CD4-positive, alpha-beta T cell (primary cell): ENCODE data around the gene ALOX15B. TPM values are rescaled to one million over a fixed set of nuclear protein-coding genes. Genes with fewer than 3 reads are reported as not detected.

Source experiments
- ATAC-seq: fragments of 200-7000 bp; cut with Tn5 transposase; one replicate; pipeline ENCODE4 v1.10.0; 2022; ENCODE audit warnings: mild to moderate bottlenecking; ENCODE audit not compliant: poor library complexity
- CTCF ChIA-PET: fragments of 350-600 bp; sonication (Branson Sonifier 250); formaldehyde crosslinking; loops from one replicate; lab custom pipeline; 2021; ENCODE audit warnings: antibody characterized with exemption, inconsistent platforms; lab: Charles Lee
- POLR2A ChIA-PET: fragments of 350-600 bp; sonication (Branson Sonifier 250); formaldehyde crosslinking; loops from one replicate; lab custom pipeline; 2021; ENCODE audit warnings: antibody characterized with exemption, inconsistent platforms; lab: Charles Lee
- DNase-seq, 14 experiments: peaks; one replicate each; pipeline ENCODE4 v3.0.0-alpha.2; 2013 to 2020; ENCODE audit warnings: mixed read lengths in 2 of 14
- H3K27ac ChIP-seq, 2 donors: one replicate each; pipeline versions ENCODE4 v1.5.1 to v1.7.0; 2013; ENCODE audit warnings: low read length in 2 of 2, low read depth in 1 of 2, mild to moderate bottlenecking in 1 of 2
- H3K27me3 ChIP-seq, 2 experiments: 1 replicate in 1 of 2; 2 replicates in 1 of 2; pipeline versions ENCODE4 v1.6.1 to v1.7.0; 2013; ENCODE audit warnings: low read length in 2 of 2, control low read depth in 1 of 2, mild to moderate bottlenecking in 1 of 2, moderate library complexity in 1 of 2; ENCODE audit not compliant: insufficient read depth in 2 of 2, control insufficient read depth in 1 of 2
- H3K36me3 ChIP-seq: one replicate; pipeline ENCODE4 v1.6.1; 2013; ENCODE audit warnings: low read length, control low read depth; ENCODE audit not compliant: insufficient read depth
- H3K4me1 ChIP-seq: one replicate; pipeline ENCODE4 v1.6.1; 2013; ENCODE audit warnings: low read length, control low read depth; ENCODE audit not compliant: insufficient read depth
- H3K4me3 ChIP-seq: one replicate; pipeline ENCODE4 v1.5.1; 2013; ENCODE audit warnings: mild to moderate bottlenecking, low read length, moderate library complexity
- H3K9me3 ChIP-seq, 2 experiments: 1 replicate in 1 of 2; 2 replicates in 1 of 2; pipeline versions ENCODE4 v1.6.1 to v1.7.0; 2013; ENCODE audit warnings: low read length in 2 of 2, mild to moderate bottlenecking in 2 of 2, control low read depth in 1 of 2, moderate library complexity in 1 of 2; ENCODE audit not compliant: control insufficient read depth in 1 of 2, insufficient read depth in 1 of 2
- H3K27ac Mint-ChIP-seq: one replicate; pipeline ENCODE4 v1.8.0; 2020; ENCODE audit warnings: mixed read lengths
- H3K27me3 Mint-ChIP-seq: one replicate; pipeline ENCODE4 v1.8.0; 2021; ENCODE audit warnings: mixed read lengths
- H3K36me3 Mint-ChIP-seq: one replicate; pipeline ENCODE4 v1.8.0; 2021; ENCODE audit warnings: low read depth, mixed read lengths
- H3K4me1 Mint-ChIP-seq: one replicate; pipeline ENCODE4 v1.8.0; 2021; ENCODE audit warnings: low read depth, mixed read lengths
- H3K4me3 Mint-ChIP-seq: one replicate; pipeline ENCODE4 v1.8.0; 2020; ENCODE audit warnings: mild to moderate bottlenecking, mixed read lengths
- H3K9me3 Mint-ChIP-seq: one replicate; pipeline ENCODE4 v1.8.0; 2020; ENCODE audit warnings: mixed read lengths
- CTCF ChIP-seq: fragments of 200-600 bp; IDR thresholded peaks from one replicate; pipeline ENCODE4 v1.8.0; 2022; ENCODE audit warnings: antibody characterized with exemption, mild to moderate bottlenecking
- intact Hi-C, 2 experiments: fragments of 100-400 bp; cut with DNase I in 1 of 2; cut with micrococcal nuclease in 1 of 2; formaldehyde crosslinking; loops; one replicate each; pipeline versions ENCODE4 v1.15.1 to v1.9.0; 2023 to 2025; cut with DNase I, micrococcal nuclease
- microRNA-seq: library from miRNA; unstranded; fragments of <30 nt; microRNA quantifications from one replicate; pipeline ENCODE4 v1.2.0, GENCODE V29; 2021; ENCODE audit warnings: borderline microRNAs expressed, borderline replicate concordance
- total RNA-seq, 174 experiments: library from RNA in 2 of 174; stranded (reverse) in 2 of 174; gene quantifications; one replicate each; pipeline ENCODE4 v1.2.3 and lab custom pipeline; 2021 to 2026

The ALOX15B gene
- total RNA-seq, 2 experiments from 2014 or later: not detected

- Histone ChIP-seq H3K27ac (no peak overlapping the region), H3K4me3 (no peak overlapping the region), H3K36me3 (no peaks in the 10 kb centered on the region), H3K27me3 (peaks cover 0 to 8% of the 10 kb centered on the region in 2 experiments), H3K4me1 (peaks cover 13% of the 10 kb centered on the region), H3K9me3 (no peaks in the 10 kb centered on the region)
- no peak overlapping the region for H3K27ac Mint-ChIP-seq
- H3K4me1 Mint-ChIP-seq: peaks cover 17% of the 10 kb centered on the region
- no peaks in the 10 kb centered on the region for H3K9me3 Mint-ChIP-seq
- ChIA-PET CTCF (interaction anchor here (1.2 kb wide), 1 partner anchor 43 kb away, joined by 3 read pairs; no protein-coding TSS in a partner anchor), POLR2A (interaction anchor here (1.4 kb wide), 1 partner anchor 24 kb away, joined by 8 read pairs; no protein-coding TSS in a partner anchor)
- TF ChIP-seq CTCF: no peak
- no peak overlapping the region for H3K4me3 Mint-ChIP-seq
- intact Hi-C loops: loop anchor here in 1 of 2 experiments (2.0 kb wide), 1 partner anchor 23 kb away; the partner anchor contains the start of gene ALOXE3
- no peaks in the 10 kb centered on the region for H3K36me3 Mint-ChIP-seq
- ATAC-seq: no peak
- peaks cover 8% of the 10 kb centered on the region for H3K27me3 Mint-ChIP-seq
- no peak for DNase-seq
These were observed 56.5 kb downstream of the ALOX15B start for GRCh38 chr17:8095361-8095760.

DNA sequence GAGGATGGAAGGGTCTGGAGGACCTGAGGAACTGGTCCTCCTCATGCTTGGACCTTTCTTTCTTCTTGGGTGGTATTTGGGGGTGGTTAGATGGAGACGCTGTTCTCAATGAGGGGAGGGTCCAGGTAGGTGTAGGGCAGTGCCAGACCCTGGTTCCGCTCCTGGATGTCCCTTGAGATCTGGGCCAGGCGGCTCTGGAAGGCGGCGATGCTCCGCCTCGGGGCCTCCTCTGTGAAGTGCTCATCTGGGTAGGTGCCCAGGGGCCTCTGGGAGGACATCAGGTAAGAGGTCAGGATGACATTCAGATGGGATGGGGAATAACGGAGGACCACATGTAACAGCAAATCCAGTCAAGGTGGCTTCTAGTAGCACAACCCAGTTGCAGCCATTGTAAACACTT, 57.7 kb downstream of the ALOX15B start:
- H3K4me1 ChIP-seq: peaks cover 13% of the 10 kb centered on the region
- H3K27me3 Mint-ChIP-seq: peaks cover 4% of the 10 kb centered on the region

More for the DNA sequence above, 57.7 kb downstream of the ALOX15B start:
- DNase-seq (no peak), ATAC-seq (no peak)
- Mint-ChIP-seq H3K4me3 (no peak overlapping the region), H3K4me1 (peaks cover 17% of the 10 kb centered on the region), H3K27ac (no peak overlapping the region), H3K36me3 (no peaks in the 10 kb centered on the region), H3K9me3 (no peaks in the 10 kb centered on the region)
- H3K27ac ChIP-seq: no peak overlapping the region
- ChIA-PET CTCF (no interaction called here), POLR2A (no interaction called here)
- H3K9me3 ChIP-seq: no peaks in the 10 kb centered on the region
- no peak for TF ChIP-seq CTCF
- no peaks in the 10 kb centered on the region for H3K36me3 ChIP-seq
- intact Hi-C loops: no loop called here
- no peak overlapping the region for H3K4me3 ChIP-seq
- H3K27me3 ChIP-seq: peaks cover 0 to 3% of the 10 kb centered on the region in 2 experiments

Small RNA genes within 50 kb of the gene (microRNA-seq; reads per million reads assigned to microRNA genes)
- gene MIR4314: not detected

Other genes starting within 250 kb of the ALOX15B start
- 100 to 1,000 TPM; 189 to 191 TPM for gene KDM6B, start 204.8 kb upstream of the ALOX15B start, total RNA-seq
- 10 to 100 TPM; 29.3 to 29.6 TPM for gene TMEM88, start 184.0 kb upstream of the ALOX15B start, total RNA-seq
- 10 to 100 TPM; 15.4 to 16.3 TPM for gene NAA38, start 181.5 kb upstream of the ALOX15B start, total RNA-seq
- 1 to 10 TPM; 8.7 TPM for gene CYB5D1, start 181.1 kb upstream of the ALOX15B start, total RNA-seq
- 100 to 1,000 TPM; 263 to 297 TPM for gene CHD3, start 150.3 kb upstream of the ALOX15B start, total RNA-seq
- gene RNF227, start 122.8 kb upstream of the ALOX15B start, total RNA-seq: 1 to 10 TPM; 3.2 to 3.5 TPM
- gene KCNAB3, start 109.2 kb upstream of the ALOX15B start, total RNA-seq: 1 to 10 TPM; 7.1 to 8.2 TPM
- 10 to 100 TPM; 39.3 to 39.5 TPM for gene TRAPPC1, start 107.1 kb upstream of the ALOX15B start, total RNA-seq
- gene CNTROB, start 106.9 kb upstream of the ALOX15B start, total RNA-seq: 10 to 100 TPM; 20.6 to 21.9 TPM
- under 1 TPM in 1 of 2 experiments, not detected in 1; 0.06 TPM for gene GUCY2D, start 36.4 kb upstream of the ALOX15B start, total RNA-seq
- gene ALOX12B, start 48.7 kb downstream of the ALOX15B start, total RNA-seq: under 1 TPM in 1 of 2 experiments, not detected in 1; 0.41 TPM
- gene ALOXE3, start 79.5 kb downstream of the ALOX15B start, total RNA-seq: under 1 TPM; 0.81 to 0.91 TPM
- gene HES7, start 85.0 kb downstream of the ALOX15B start, total RNA-seq: under 1 TPM; 0.52 to 0.53 TPM
- gene PER1, start 113.3 kb downstream of the ALOX15B start, total RNA-seq: 1,000 to 10,000 TPM; 1,723 to 1,794 TPM
- gene VAMP2, start 123.9 kb downstream of the ALOX15B start, total RNA-seq: 100 to 1,000 TPM; 351 to 366 TPM
- 10 to 100 TPM; 12.2 to 12.9 TPM for gene TMEM107, start 137.3 kb downstream of the ALOX15B start, total RNA-seq
- gene BORCS6, start 151.1 kb downstream of the ALOX15B start, total RNA-seq: 1 to 10 TPM; 6.1 to 6.4 TPM
- 1 to 10 TPM in 1 of 2 experiments, under 1 TPM in 1; 0.56 to 1.4 TPM for gene AURKB, start 171.5 kb downstream of the ALOX15B start, total RNA-seq
- gene CTC1, start 209.0 kb downstream of the ALOX15B start, total RNA-seq: 100 to 1,000 TPM; 259 to 269 TPM
- gene PFAS, start 210.2 kb downstream of the ALOX15B start, total RNA-seq: 10 to 100 TPM; 22.3 to 23.0 TPM
- gene RANGRF, start 249.6 kb downstream of the ALOX15B start, total RNA-seq: 10 to 100 TPM; 23.1 to 24.6 TPM